Spleen (tissue), 7 donors: ENCODE data around the gene TAF1B.

Experiments
- CTCF ChIP-seq, 11 experiments: fragments of 200-600 bp in 7 of 11; fragments of 450-650 bp in 4 of 11; sonication (generic) in 4 of 11; IDR thresholded peaks in 8 of 11; conservative IDR thresholded peaks in 3 of 11; 1 replicate in 7 of 11; 2 replicates in 4 of 11; pipeline versions ENCODE4 v1.4.0 to v1.8.0; 2016 to 2021; ENCODE audit warnings: antibody characterized with exemption in 11 of 11, inconsistent platforms in 4 of 11, mild to moderate bottlenecking in 1 of 11
- POLR2AphosphoS5 ChIP-seq, 3 donors: sonication (generic); formaldehyde crosslinking; IDR thresholded peaks; one replicate each; pipeline ENCODE4 v1.5.1; 2017; ENCODE audit warnings: antibody characterized with exemption in 3 of 3
- donor health status: DM: no; HTN: no; CAD: no; lungs with moderate emphysema.
- donor health status: DM: no; HTN: no; CAD: no.
- donor health status: DM: no; HTN: no; CAD: no.

- TF ChIP-seq POLR2AphosphoS5 (IDR thresholded peaks at IDR 0.05) (no peak), CTCF (IDR thresholded peaks at IDR 0.05 in 8 of 11, conservative IDR thresholded peaks at IDR 0.05 in 3 of 11) (no peak)
These were observed 67.4 kb downstream of the TAF1B start for GRCh38 chr2:9910699-9911098.
